Right cardiac atrium (tissue), 5 donors: ENCODE data around the gene PTPRG. TPM values are rescaled to one million over a fixed set of nuclear protein-coding genes. Genes with fewer than 3 reads are reported as not detected.
A peak's percentile ranks its signal among the peaks of the same experiment; 100 is the strongest.

ENCODE experiments used
- ATAC-seq, 2 donors: fragments of 200-7000 bp; cut with Tn5 transposase; one replicate each; pipeline versions ENCODE4 v1.8.0 to v1.9.1; 2020; ENCODE audit warnings: moderate library complexity in 2 of 2, mild to moderate bottlenecking in 1 of 2
- DNase-seq, 3 donors: peaks; one replicate each; pipeline ENCODE4 v3.0.0-alpha.2; 2020
- H3K27ac ChIP-seq: one replicate; pipeline ENCODE4 v1.5.1; 2013; ENCODE audit warnings: mild to moderate bottlenecking, low read length, control low read depth, moderate library complexity
- H3K27me3 ChIP-seq: one replicate; pipeline ENCODE4 v1.6.1; 2013; ENCODE audit not compliant: control insufficient read depth, insufficient read depth
- H3K4me1 ChIP-seq: one replicate; pipeline ENCODE4 v1.6.1; 2013; ENCODE audit warnings: low read length; ENCODE audit not compliant: control insufficient read depth, insufficient read depth
- H3K4me3 ChIP-seq: one replicate; pipeline ENCODE4 v1.5.1; 2013; ENCODE audit warnings: low read length, control low read depth
- H3K9me3 ChIP-seq: one replicate; pipeline ENCODE4 v1.6.1; 2013; ENCODE audit warnings: low read length; ENCODE audit not compliant: control insufficient read depth
- WGBS: extraction: QIAGEN DNeasy Blood & Tissue Kit; methylation state at CpG from one replicate; pipeline ENCODE4 v1.1.7; 2013; 5-methylcytosine and 5-hydroxymethylcytosine counted together
- intact Hi-C, 4 donors: fragments of 100-400 bp; cut with DNase I; formaldehyde crosslinking; loops; one replicate each; pipeline versions ENCODE4 v1.11.0 to v1.14.0; 2022 to 2023
- polyA plus RNA-seq: library from polyadenylated mRNA; stranded (reverse); fragments of 200-250 nt; gene quantifications from one replicate; pipeline ENCODE4 v1.2.3, GENCODE V29; 2013
- total RNA-seq, 4 donors: library from RNA; stranded (reverse); fragmentation: NEBNext Ultra II Directional; extraction: Animal tissue kit (Norgen Biotek cat#: 25700); gene quantifications; one replicate each; pipeline ENCODE4 v1.2.1, GENCODE V29; 2021
- donor health status: healthy with polysubstance abuse.
- donor health status: DM: no; HTN: yes; CAD: no.
- donor health status: DM: no; HTN: no; CAD: no.
- donor health status: DM: no; HTN: yes; CAD: no; lungs with severe emphysema.
- donor health status: DM: yes; HTN: yes; CAD: no.

Gene PTPRG
- total and polyA plus RNA-seq, 5 donors = 8.6 to 50.7 (median 32.3) TPM

- peaks cover 2% of the 10 kb centered on the region for H3K4me1 ChIP-seq
- 38% methylated on average over 12 of the region's 12 CpGs for WGBS
- H3K27ac ChIP-seq = no peak overlapping the region
- DNase-seq (no peak), ATAC-seq (peak in 1 of 2 donors; percentile 32)
- H3K27me3 ChIP-seq = no peaks in the 10 kb centered on the region
- H3K9me3 ChIP-seq = no peaks in the 10 kb centered on the region
- H3K4me3 ChIP-seq = peak overlapping the region; percentile 69
- intact Hi-C loops = loop anchor here in 1 of 4 donors (10.0 kb wide), 1 partner anchor 114 kb away; no protein-coding TSS in a partner anchor
These were observed 757.0 kb downstream of the PTPRG start for GRCh38 chr3:62318365-62318751.

- H3K27ac ChIP-seq = peak overlapping the region; percentile 36
- H3K9me3 ChIP-seq = no peaks in the 10 kb centered on the region
- ATAC-seq (peak; percentile 99), DNase-seq (peak; percentile 91 to 97 (median 94))
- H3K4me3 ChIP-seq = peak overlapping the region; percentile 69
- intact Hi-C loops = loop anchor here in 1 of 4 donors (10.0 kb wide), 1 partner anchor 114 kb away; no protein-coding TSS in a partner anchor
- WGBS = 2% methylated on average over 60 of the region's 60 CpGs
- peaks cover 2% of the 10 kb centered on the region for H3K4me1 ChIP-seq
- H3K27me3 ChIP-seq = no peaks in the 10 kb centered on the region
These were observed 757.6 kb downstream of the PTPRG start for GRCh38 chr3:62318752-62319569.

- Histone ChIP-seq H3K4me1 (peaks cover 2% of the 10 kb centered on the region), H3K27ac (no peak overlapping the region), H3K9me3 (no peaks in the 10 kb centered on the region), H3K27me3 (no peaks in the 10 kb centered on the region), H3K4me3 (peak overlapping the region; percentile 69)
- DNase-seq = no peak
- intact Hi-C loops = loop anchor here in 1 of 4 donors (10.0 kb wide), 1 partner anchor 115 kb away; no protein-coding TSS in a partner anchor
- WGBS = 75% methylated on average over 7 of the region's 7 CpGs
- ATAC-seq = no peak
These were observed 758.3 kb downstream of the PTPRG start for GRCh38 chr3:62319570-62320243.

- WGBS = 93% methylated on average over 1 of the region's 1 CpG
- intact Hi-C loops = no loop called here
These were observed 761.9 kb downstream of the PTPRG start for GRCh38 chr3:62323241-62323640.

GRCh38 chr3:62325896-62326295 lies 764.5 kb downstream of the PTPRG start:
- Histone ChIP-seq H3K4me1 (no peaks in the 10 kb centered on the region), H3K9me3 (no peaks in the 10 kb centered on the region), H3K27ac (no peak overlapping the region), H3K27me3 (no peaks in the 10 kb centered on the region), H3K4me3 (no peak overlapping the region)
- 93% methylated on average over 8 of the region's 8 CpGs for WGBS
- no peak for DNase-seq
- intact Hi-C loops = no loop called here
- no peak for ATAC-seq

More at GRCh38 chr3:62323241-62323640, 761.9 kb downstream of the PTPRG start:
- DNase-seq (no peak), ATAC-seq (no peak)
- no peak overlapping the region for H3K27ac ChIP-seq
- H3K4me1 ChIP-seq = peaks cover 2% of the 10 kb centered on the region
- no peak overlapping the region for H3K4me3 ChIP-seq
- H3K27me3 ChIP-seq = no peaks in the 10 kb centered on the region
- H3K9me3 ChIP-seq = no peaks in the 10 kb centered on the region

GRCh38 chr3:62329971-62330370 lies 768.6 kb downstream of the PTPRG start:
- no peak for DNase-seq
- Histone ChIP-seq H3K27ac (no peak overlapping the region), H3K27me3 (no peaks in the 10 kb centered on the region), H3K4me1 (no peaks in the 10 kb centered on the region), H3K4me3 (no peak overlapping the region), H3K9me3 (no peaks in the 10 kb centered on the region)
- WGBS = 73% methylated on average over 5 of the region's 5 CpGs
- ATAC-seq = no peak
- intact Hi-C loops = loop anchor here in 3 of 4 donors (10.0 kb wide), 1 partner anchor 225 kb away; no protein-coding TSS in a partner anchor

GRCh38 chr3:62332017-62332416 lies 770.6 kb downstream of the PTPRG start:
- Histone ChIP-seq H3K4me1 (no peaks in the 10 kb centered on the region), H3K4me3 (no peak overlapping the region), H3K9me3 (no peaks in the 10 kb centered on the region), H3K27me3 (no peaks in the 10 kb centered on the region), H3K27ac (no peak overlapping the region)
- WGBS = 88% methylated on average over 1 of the region's 1 CpG
- DNase-seq (no peak), ATAC-seq (no peak)
- intact Hi-C loops = loop anchor here in 3 of 4 donors (10.0 kb wide), 1 partner anchor 223 kb away; no protein-coding TSS in a partner anchor

GRCh38 chr3:62332835-62333244 lies 771.5 kb downstream of the PTPRG start:
- Histone ChIP-seq H3K27ac (no peak overlapping the region), H3K4me1 (no peaks in the 10 kb centered on the region), H3K9me3 (no peaks in the 10 kb centered on the region), H3K4me3 (no peak overlapping the region), H3K27me3 (no peaks in the 10 kb centered on the region)
- DNase-seq (no peak), ATAC-seq (no peak)
- whole genome bisulfite sequencing = 54% methylated on average over 2 of the region's 2 CpGs
- intact Hi-C loops = loop anchor here in 3 of 4 donors (10.0 kb wide), 1 partner anchor 222 kb away; no protein-coding TSS in a partner anchor

GRCh38 chr3:62335196-62335595 lies 773.8 kb downstream of the PTPRG start:
- no peaks in the 10 kb centered on the region for H3K4me1 ChIP-seq
- intact Hi-C loops = loop anchor here in 3 of 4 donors (10.0 kb wide), 1 partner anchor 220 kb away; no protein-coding TSS in a partner anchor
- H3K27me3 ChIP-seq = no peaks in the 10 kb centered on the region
- WGBS = 90% methylated on average over 3 of the region's 3 CpGs
- no peak for DNase-seq
- H3K27ac ChIP-seq = no peak overlapping the region
- H3K4me3 ChIP-seq = no peak overlapping the region
- ATAC-seq = no peak
- H3K9me3 ChIP-seq = no peaks in the 10 kb centered on the region

GRCh38 chr3:62343755-62344154 lies 782.4 kb downstream of the PTPRG start:
- H3K4me1 ChIP-seq = no peaks in the 10 kb centered on the region
- no peaks in the 10 kb centered on the region for H3K9me3 ChIP-seq
- ATAC-seq (no peak), DNase-seq (no peak)
- 78% methylated on average over 2 of the region's 2 CpGs for WGBS
- H3K27ac ChIP-seq = no peak overlapping the region
- intact Hi-C loops = no loop called here
- no peak overlapping the region for H3K4me3 ChIP-seq
- H3K27me3 ChIP-seq = no peaks in the 10 kb centered on the region
